PC-3 (cell line): ENCODE results near the gene SP8.

Experiments used
- EZH2 ChIP-seq: fragments of 300-600 bp; sonication (generic); IDR thresholded peaks from one replicate; pipeline ENCODE4 v1.6.1; 2017; ENCODE audit warnings: antibody characterized with exemption, mild to moderate bottlenecking, low read length; ENCODE audit not compliant: unreplicated experiment
- EZH2phosphoT487 ChIP-seq: fragments of 300-600 bp; sonication (generic); IDR thresholded peaks from 2 replicates; pipeline ENCODE4 v1.6.1; 2018; ENCODE audit warnings: mild to moderate bottlenecking, antibody characterized with exemption, low read length, borderline replicate concordance
- TF ChIP-seq, protein P1 (sequence below): fragments of 300-600 bp; sonication (generic); conservative IDR thresholded peaks from 2 replicates; pipeline ENCODE4 v1.5.1; 2017; ENCODE audit warnings: antibody characterized with exemption, low read depth, mild to moderate bottlenecking, low read length

- TF ChIP-seq, protein P1, sequence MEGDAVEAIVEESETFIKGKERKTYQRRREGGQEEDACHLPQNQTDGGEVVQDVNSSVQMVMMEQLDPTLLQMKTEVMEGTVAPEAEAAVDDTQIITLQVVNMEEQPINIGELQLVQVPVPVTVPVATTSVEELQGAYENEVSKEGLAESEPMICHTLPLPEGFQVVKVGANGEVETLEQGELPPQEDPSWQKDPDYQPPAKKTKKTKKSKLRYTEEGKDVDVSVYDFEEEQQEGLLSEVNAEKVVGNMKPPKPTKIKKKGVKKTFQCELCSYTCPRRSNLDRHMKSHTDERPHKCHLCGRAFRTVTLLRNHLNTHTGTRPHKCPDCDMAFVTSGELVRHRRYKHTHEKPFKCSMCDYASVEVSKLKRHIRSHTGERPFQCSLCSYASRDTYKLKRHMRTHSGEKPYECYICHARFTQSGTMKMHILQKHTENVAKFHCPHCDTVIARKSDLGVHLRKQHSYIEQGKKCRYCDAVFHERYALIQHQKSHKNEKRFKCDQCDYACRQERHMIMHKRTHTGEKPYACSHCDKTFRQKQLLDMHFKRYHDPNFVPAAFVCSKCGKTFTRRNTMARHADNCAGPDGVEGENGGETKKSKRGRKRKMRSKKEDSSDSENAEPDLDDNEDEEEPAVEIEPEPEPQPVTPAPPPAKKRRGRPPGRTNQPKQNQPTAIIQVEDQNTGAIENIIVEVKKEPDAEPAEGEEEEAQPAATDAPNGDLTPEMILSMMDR = no peak
- no peak for TF ChIP-seq EZH2
- TF ChIP-seq EZH2phosphoT487 = no peak
Measured at GRCh38 chr7:20798694-20799121, 12.0 kb upstream of the SP8 start.
